ENCODE results near the gene IDS.

DNA sequence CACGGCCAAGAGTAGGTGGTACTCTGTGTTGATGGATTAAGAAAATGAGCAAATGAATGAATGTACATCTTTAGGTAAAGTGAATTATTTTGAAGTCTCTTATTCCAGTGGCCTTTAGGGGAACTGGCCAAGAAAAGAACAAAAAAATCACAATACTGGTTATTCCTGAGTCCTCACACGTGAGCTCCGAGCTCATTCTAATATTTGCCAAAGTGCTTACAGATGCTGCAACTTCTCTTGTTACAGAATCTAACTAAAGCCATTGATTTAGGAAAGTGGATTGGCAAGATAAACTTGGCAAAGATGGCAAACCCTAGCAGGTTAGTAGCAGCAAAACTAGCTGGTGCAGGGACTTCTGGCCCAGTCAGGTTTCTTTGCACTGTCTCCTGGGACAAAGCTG, 37.6 kb downstream of the IDS start:
- TF ChIP-seq, protein P1, sequence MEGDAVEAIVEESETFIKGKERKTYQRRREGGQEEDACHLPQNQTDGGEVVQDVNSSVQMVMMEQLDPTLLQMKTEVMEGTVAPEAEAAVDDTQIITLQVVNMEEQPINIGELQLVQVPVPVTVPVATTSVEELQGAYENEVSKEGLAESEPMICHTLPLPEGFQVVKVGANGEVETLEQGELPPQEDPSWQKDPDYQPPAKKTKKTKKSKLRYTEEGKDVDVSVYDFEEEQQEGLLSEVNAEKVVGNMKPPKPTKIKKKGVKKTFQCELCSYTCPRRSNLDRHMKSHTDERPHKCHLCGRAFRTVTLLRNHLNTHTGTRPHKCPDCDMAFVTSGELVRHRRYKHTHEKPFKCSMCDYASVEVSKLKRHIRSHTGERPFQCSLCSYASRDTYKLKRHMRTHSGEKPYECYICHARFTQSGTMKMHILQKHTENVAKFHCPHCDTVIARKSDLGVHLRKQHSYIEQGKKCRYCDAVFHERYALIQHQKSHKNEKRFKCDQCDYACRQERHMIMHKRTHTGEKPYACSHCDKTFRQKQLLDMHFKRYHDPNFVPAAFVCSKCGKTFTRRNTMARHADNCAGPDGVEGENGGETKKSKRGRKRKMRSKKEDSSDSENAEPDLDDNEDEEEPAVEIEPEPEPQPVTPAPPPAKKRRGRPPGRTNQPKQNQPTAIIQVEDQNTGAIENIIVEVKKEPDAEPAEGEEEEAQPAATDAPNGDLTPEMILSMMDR (IDR thresholded peaks at IDR 0.05), result no peak
- no peak for TF ChIP-seq POLR2A (IDR thresholded peaks at IDR 0.05)

Data from heart left ventricle (tissue), 13 donors.